H7 (cell line): ENCODE measurements around the gene RUNX1. TPM values are rescaled to one million over a fixed set of nuclear protein-coding genes. Genes with fewer than 3 reads are reported as not detected.
"Not testable (repeated sequence)": the region's sequence is repeated elsewhere in the genome, so short reads cannot be mapped to it uniquely, and the experiment has no call there.

Experiments
- DNase-seq: peaks from one replicate; pipeline ENCODE4 v3.0.0; 2012
- H3K27me3 ChIP-seq: 2 replicates; pipeline ENCODE4 v1.6.0; 2011; ENCODE audit warnings: mild to moderate bottlenecking, low read length; ENCODE audit not compliant: control insufficient read depth, insufficient read depth
- H3K36me3 ChIP-seq: replicated peaks from 2 replicates; pipeline ENCODE4 v1.5.1; 2011; ENCODE audit warnings: low read length; ENCODE audit not compliant: control insufficient read depth, insufficient read depth
- H3K4me3 ChIP-seq: 2 replicates; pipeline ENCODE4 v1.5.1; 2011; ENCODE audit warnings: low read depth, mild to moderate bottlenecking, control low read depth, low read length, moderate library complexity; ENCODE audit not compliant: insufficient read depth
- total RNA-seq: library from RNA; depleted of rRNA; stranded (reverse); fragments of >200 nt; shearing (Covaris generic); gene quantifications from 2 replicates; pipeline ENCODE4 v1.2.3, GENCODE V29; 2014

Gene RUNX1
- total RNA-seq, 1 experiment from 2014 or later = 0.48 TPM

DNA sequence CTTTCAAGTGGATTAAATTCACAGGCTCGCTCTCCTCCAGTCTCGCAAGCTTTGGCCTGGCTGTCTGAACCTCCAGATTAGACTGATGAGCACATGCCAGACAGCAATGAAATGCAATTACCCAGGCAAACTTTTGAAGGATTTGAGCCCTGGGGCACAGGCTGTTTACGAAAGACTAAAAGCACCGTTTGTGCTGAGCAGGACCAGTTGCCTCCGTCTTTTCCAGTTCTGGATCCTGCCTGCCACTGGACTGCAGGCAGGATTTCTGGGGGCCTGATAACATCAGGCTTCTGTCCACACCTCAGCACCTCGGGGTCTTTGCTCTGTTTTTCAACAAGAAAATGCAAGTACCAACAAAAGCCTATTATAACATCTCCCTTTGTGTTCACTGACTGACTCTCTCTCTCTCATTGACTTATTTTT is 234.6 kb downstream of the RUNX1 start:
- Histone ChIP-seq H3K4me3 (no peak overlapping the region), H3K27me3 (no peaks in the 10 kb centered on the region), H3K36me3 (no peaks in the 10 kb centered on the region)
- DNase-seq = no peak

DNA sequence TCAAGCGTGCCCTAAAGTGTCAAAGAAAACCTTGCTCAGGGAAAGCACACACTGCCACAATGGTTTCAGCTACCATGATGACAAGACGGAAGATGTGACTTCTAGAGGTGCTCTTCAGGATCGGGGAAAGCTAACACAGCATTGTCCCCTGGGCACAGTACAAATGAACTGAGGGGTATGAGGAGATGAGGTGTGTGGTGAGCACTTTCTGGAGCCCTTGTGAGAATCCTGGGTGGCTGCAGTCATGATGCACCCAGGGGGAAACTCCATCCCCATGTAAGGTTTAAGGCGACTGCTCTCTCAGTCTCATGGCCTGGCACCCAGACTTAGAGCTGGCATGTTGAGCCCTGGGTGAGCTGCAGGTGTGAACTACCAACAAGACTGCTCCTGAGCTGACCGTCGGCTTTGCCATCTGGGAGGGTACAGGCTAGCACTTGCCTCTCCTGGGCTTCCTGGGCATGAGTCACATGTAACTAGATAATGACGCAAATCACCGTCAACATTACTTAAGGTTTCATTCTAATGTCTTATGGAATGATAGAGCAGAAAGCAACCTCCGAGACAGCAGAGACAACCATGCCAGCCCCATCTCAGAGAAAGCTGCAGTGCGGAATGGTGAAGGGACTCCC is 235.7 kb downstream of the RUNX1 start:
- Histone ChIP-seq H3K27me3 (no peaks in the 10 kb centered on the region), H3K36me3 (no peaks in the 10 kb centered on the region), H3K4me3 (no peak overlapping the region)
- DNase-seq = no peak

- no peaks in the 10 kb centered on the region for H3K36me3 ChIP-seq
- no peak overlapping the region for H3K4me3 ChIP-seq
- H3K27me3 ChIP-seq = no peaks in the 10 kb centered on the region
- no peak for DNase-seq
Observed at GRCh38 chr21:34812504-34813265, 236.4 kb downstream of the RUNX1 start.

DNA sequence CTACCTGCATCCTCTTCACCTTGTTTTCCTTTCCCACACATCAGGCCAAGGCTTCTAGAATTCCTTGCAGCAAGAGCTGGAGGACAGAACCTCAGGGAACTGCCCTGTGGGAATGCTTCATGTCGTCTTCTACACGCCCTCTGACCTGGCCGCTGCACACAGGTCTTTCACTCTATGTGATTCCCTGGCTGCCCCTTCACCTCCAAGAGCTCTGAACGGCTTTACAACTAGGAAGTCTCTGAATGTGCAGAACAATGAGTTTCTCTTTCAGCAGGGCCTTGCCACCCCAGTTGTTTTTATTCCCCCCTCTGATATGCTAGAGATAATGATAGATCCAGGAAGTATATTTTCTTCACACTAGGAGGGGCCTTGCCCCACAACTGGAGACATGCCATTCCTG is 237.7 kb downstream of the RUNX1 start:
- DNase-seq = no peak
- Histone ChIP-seq H3K27me3 (no peaks in the 10 kb centered on the region), H3K4me3 (no peak overlapping the region), H3K36me3 (no peaks in the 10 kb centered on the region)

DNA sequence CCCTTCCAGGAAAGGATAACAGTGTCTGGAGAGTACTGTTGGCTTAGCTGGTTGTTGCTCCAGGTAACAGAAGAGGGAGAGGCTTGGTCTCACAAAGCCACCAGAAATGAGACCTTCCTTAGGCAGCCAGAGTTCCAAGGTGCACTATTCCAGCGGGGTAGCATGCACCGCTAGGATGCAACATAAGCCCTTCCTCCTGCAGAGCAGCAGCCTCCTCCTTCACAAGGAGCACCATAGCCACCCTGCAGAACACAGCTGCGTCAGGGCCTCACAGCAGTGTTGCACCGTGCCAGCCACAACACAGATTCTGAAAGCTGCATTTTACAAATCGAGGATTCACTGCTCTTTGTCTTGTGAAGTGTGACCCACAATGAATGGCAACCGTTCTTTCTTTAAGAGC is 238.3 kb downstream of the RUNX1 start:
- H3K4me3 ChIP-seq = no peak overlapping the region
- no peak for DNase-seq
- no peaks in the 10 kb centered on the region for H3K36me3 ChIP-seq
- H3K27me3 ChIP-seq = no peaks in the 10 kb centered on the region

DNA sequence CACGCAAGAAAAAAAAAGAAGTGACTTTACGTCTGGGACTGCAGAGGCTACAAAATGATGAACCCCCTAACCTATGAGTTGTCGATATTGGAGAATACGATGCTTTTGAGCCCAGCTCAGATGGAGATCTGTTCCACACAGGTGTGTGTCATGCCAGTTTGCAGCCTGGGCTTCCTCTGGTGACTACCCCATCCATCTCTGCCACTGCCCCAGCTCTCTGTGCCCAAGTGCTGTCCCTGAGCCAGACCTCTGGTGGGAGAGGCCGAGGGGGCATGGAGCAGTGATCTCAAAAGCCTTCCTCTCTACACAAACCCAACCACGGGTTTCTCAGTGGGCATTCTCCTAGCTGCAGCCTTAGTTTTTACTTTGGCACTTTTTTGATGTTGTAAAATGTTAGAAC is 239.3 kb downstream of the RUNX1 start:
- no peaks in the 10 kb centered on the region for H3K36me3 ChIP-seq
- no peak overlapping the region for H3K4me3 ChIP-seq
- H3K27me3 ChIP-seq = no peaks in the 10 kb centered on the region
- no peak for DNase-seq

- Histone ChIP-seq H3K27me3 (no peaks in the 10 kb centered on the region), H3K36me3 (no peaks in the 10 kb centered on the region), H3K4me3 (no peak overlapping the region)
- no peak for DNase-seq
Observed at GRCh38 chr21:34808569-34809204, 240.4 kb downstream of the RUNX1 start.

DNA sequence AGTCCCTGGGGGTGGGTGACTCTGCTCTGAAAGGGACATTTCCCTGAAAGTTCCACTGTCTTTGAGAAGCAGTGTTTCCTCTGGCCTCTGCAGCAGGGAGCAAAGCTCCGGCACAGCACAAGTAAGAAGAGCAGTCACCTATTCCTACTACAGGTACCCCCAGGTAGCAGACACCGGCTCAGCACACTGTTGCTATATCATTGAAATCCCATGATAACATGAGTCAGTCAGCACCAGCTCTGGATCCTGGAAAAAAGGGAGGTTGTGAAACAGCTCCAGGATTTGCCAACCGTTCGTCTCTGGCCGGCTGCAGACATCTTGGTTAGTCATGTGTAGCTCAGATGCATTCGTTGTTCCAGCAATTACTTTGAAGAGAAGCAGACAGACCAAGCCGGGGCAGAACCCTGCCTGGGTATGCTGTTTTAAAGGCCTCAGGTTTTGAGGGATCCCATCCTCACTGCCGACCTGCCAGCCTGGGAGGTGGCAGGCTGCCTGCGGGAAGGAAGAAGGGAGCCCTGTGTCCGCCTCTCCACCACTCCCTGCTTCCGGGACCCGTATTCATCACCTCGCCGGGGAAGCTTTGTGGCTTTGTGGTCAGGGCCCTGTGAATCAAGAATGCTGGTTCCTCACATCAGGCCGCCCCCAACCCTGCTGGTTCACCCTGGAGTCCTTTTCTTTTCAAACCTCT is 241.1 kb downstream of the RUNX1 start:
- H3K36me3 ChIP-seq = no peaks in the 10 kb centered on the region
- H3K27me3 ChIP-seq = no peaks in the 10 kb centered on the region
- no peak overlapping the region for H3K4me3 ChIP-seq
- no peak for DNase-seq

DNA sequence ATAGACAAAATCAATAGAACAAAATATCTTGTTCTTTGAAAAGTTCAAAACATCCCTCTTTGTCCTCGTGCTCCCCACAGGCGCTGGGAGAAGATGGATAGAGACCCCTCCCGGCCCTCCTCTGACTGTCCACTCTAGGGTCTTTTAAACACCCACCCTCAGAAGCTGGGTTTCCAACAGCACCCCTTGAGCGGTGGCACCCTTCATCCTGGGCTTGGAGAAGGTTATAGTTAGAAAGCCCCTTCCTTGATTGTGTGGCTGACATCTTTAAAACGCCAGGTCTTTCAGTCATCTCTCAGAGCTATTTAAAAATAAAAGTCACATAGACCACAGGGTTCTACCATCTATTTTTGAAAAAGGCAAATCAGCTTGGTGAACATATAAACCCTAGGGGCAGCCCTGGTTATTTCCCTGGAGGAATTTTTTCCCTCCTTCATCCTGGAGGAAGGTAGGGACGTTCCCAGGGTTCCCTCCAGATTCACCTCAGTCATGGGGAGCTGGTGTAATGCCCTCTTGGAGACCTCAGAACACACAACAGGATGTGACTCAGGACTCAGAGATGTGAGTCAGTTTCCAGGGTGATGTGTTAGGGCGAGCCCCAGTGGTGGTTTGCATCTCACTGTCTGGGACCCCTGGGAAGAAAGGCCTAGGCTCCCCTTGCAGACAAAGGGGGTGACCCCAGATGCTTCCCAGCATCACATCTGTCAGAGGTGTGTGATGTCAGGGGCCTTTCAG is 241.8 kb downstream of the RUNX1 start:
- Histone ChIP-seq H3K27me3 (no peaks in the 10 kb centered on the region), H3K4me3 (no peak overlapping the region), H3K36me3 (no peaks in the 10 kb centered on the region)
- DNase-seq = no peak

DNA sequence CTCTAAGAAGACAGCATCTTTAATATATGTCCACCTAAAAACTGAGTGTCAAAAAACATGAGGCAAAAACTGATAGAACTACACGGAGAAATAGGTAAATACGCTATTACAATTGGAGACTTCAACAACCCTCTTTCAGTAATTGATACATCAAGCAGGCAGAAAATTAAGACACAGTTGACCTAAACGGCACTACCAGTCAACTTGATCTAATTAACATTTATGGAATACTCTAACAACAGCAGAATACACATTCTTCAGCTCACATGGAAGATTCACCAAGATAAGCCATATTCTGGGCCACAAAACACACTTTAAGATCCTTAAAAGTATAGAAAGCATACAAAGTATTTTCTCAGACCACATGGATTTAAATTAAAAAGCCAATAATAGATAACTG is 242.7 kb downstream of the RUNX1 start:
- Histone ChIP-seq H3K36me3 (no peaks in the 10 kb centered on the region), H3K27me3 (no peaks in the 10 kb centered on the region), H3K4me3 (no peak overlapping the region)
- DNase-seq = no peak

- H3K36me3 ChIP-seq = no peaks in the 10 kb centered on the region
- no peak for DNase-seq
- H3K27me3 ChIP-seq = no peaks in the 10 kb centered on the region
- no peak overlapping the region for H3K4me3 ChIP-seq
Observed at GRCh38 chr21:34805157-34805556, 243.9 kb downstream of the RUNX1 start.

DNA sequence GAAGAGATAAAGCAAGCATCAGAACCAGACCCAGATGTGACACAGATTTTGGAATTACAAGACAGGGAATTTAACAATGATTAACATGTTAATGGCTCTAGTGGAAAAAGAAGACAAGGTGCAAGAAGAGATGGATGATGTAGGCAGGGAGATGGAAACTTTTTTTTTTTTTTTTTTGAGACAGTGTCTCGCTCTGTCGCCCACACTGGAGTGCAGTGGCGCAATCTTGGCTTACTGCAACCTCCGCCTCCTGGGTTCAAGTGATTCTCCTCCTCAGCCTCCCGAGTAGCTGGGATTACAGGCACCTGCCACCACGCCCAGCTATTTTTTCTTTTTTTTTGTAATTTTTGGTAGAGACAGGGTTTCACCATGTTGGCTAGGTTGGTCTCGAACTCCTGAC is 244.5 kb downstream of the RUNX1 start:
- H3K4me3 ChIP-seq, H3K27me3 ChIP-seq, DNase-seq, H3K36me3 ChIP-seq: not testable (repeated sequence)

DNA sequence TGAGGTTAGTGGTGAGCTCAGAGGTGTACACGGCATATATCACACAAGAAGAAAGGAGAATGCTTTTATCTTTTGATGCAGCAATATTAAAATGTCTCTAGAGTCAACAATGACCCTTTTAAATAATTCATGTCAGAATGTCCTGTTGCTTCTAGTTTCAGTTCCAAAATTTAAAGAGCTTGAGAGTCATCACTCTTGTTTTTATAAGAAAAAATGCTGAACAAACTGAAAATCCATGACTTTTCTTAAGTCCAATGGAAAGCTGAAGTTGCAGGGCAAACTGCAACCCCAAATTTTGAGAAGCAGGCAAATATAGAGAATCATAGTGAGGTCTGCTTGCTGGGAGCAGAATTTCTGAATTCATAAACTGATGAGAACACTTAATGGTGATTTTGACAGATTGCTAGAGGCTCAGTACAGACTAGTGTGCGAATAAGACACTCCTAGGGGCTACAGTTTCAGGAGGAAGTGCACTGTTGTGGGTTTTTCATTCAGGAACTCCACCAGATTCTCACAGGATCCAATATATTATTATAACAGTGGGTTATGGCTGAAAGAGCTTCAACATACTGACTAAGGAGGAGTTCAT is 245.2 kb downstream of the RUNX1 start:
- Histone ChIP-seq H3K36me3 (no peaks in the 10 kb centered on the region), H3K27me3 (no peaks in the 10 kb centered on the region), H3K4me3 (no peak overlapping the region)
- DNase-seq = no peak
